ENCODE measurements around the gene ANKRD55. TPM values are rescaled to one million over a fixed set of nuclear protein-coding genes. Genes with fewer than 3 reads are reported as not detected.
A peak's percentile ranks its signal among the peaks of the same experiment; 100 is the strongest.
"Not testable (repeated sequence)": the region's sequence is repeated elsewhere in the genome, so short reads cannot be mapped to it uniquely, and the experiment has no call there.

Gene ANKRD55
- total and polyA plus RNA-seq, 9 donors = 0.05 to 0.25 (median 0.23) TPM; not detected in 6

DNA sequence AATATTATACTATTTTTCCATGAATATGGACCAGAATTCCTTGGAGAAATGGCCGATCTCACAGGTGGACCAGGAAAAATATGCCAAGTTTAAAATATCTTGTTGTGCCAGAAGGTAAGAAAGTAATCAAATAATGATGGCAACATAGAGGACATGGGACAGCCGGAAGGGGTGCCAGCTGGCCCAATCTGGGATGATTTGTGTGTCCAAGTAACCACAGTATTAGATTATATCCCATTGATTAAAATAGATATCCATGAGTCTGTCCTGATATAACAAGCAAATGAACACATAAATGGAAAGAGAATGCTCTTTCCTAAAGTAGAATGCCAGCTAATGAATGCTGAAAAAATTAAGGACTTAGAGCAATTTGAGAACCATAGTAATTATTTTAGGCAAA lies 39.6 kb upstream of the ANKRD55 start:
- Histone ChIP-seq H3K4me1 (ENCODE audit: insufficient read depth) (peaks cover 2% of the 10 kb centered on the region), H3K27ac (no peak overlapping the region), H3K9me3 (no peaks in the 10 kb centered on the region), H3K36me3 (no peaks in the 10 kb centered on the region), H3K27me3 (no peaks in the 10 kb centered on the region), H3K4me3 (no peak overlapping the region)
- TF ChIP-seq POLR2A (IDR thresholded peaks at IDR 0.05) (no peak), EP300 (IDR thresholded peaks at IDR 0.05) (no peak)
- TF ChIP-seq, protein P1, sequence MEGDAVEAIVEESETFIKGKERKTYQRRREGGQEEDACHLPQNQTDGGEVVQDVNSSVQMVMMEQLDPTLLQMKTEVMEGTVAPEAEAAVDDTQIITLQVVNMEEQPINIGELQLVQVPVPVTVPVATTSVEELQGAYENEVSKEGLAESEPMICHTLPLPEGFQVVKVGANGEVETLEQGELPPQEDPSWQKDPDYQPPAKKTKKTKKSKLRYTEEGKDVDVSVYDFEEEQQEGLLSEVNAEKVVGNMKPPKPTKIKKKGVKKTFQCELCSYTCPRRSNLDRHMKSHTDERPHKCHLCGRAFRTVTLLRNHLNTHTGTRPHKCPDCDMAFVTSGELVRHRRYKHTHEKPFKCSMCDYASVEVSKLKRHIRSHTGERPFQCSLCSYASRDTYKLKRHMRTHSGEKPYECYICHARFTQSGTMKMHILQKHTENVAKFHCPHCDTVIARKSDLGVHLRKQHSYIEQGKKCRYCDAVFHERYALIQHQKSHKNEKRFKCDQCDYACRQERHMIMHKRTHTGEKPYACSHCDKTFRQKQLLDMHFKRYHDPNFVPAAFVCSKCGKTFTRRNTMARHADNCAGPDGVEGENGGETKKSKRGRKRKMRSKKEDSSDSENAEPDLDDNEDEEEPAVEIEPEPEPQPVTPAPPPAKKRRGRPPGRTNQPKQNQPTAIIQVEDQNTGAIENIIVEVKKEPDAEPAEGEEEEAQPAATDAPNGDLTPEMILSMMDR (IDR thresholded peaks at IDR 0.05) = no peak
- DNase-seq = no peak
- WGBS, 3 donors = 94 to 98% (median 97%) methylated on average over 2 of the region's 2 CpGs
- intact Hi-C loops (cut with DNase I) = loop anchor here (5.0 to 10.0 kb wide), 4 partner anchors 565 to 952 kb away; no protein-coding TSS in a partner anchor

DNA sequence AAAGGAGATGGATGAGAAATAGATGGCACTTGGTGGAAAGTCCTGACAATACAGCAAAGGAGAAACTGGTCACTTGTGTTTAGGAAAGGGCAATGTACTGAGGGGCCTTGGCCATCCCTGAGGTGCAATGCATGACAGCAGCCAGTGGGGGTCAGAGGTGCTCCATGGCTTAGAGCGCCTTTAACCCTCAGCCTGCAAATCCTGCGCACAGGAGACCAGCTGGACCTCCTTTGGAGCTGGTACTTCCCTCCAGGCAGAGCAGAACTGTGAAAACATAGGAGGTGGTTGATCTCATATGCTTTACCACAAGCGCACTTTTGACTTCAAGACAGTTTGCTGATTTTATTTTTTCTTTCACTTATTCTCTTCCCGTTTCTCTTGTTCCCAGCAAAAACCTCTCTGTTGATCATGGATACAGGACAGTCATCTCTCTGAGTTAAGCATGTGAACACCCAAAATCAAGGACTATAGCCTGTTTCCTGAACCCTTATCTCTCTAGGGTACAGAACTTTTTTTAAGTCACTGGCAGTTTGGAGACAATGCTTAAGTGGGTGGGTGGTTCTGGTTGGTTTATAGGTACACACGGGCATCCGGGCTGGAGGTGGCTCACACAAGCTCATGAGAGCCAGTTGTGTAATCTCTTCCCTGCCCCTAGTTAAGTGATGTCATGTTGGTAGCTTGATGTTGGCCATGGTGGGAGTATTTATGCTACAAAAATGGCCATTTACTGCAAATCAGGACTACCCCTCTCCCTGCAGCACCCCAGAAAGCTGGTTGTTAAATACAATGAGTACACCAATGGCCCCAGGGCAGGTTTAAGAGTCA lies 37.6 kb upstream of the ANKRD55 start:
- TF ChIP-seq EP300 (IDR thresholded peaks at IDR 0.05) (no peak), POLR2A (IDR thresholded peaks at IDR 0.05) (no peak)
- TF ChIP-seq, protein P1 (IDR thresholded peaks at IDR 0.05) = peak; percentile 86 to 92 (median 91)
- Histone ChIP-seq H3K36me3 (no peaks in the 10 kb centered on the region), H3K27ac (no peak overlapping the region), H3K4me3 (no peak overlapping the region), H3K27me3 (no peaks in the 10 kb centered on the region), H3K4me1 (ENCODE audit: insufficient read depth) (peaks cover 2% of the 10 kb centered on the region), H3K9me3 (no peaks in the 10 kb centered on the region)
- peak; percentile 80 to 89 (median 84) for DNase-seq
- intact Hi-C loops (cut with DNase I) = loop anchor here (5.0 to 10.0 kb wide), 4 partner anchors 567 to 954 kb away; no protein-coding TSS in a partner anchor
- WGBS, 3 donors = 38 to 40% (median 39%) methylated on average over 6 of the region's 6 CpGs

DNA sequence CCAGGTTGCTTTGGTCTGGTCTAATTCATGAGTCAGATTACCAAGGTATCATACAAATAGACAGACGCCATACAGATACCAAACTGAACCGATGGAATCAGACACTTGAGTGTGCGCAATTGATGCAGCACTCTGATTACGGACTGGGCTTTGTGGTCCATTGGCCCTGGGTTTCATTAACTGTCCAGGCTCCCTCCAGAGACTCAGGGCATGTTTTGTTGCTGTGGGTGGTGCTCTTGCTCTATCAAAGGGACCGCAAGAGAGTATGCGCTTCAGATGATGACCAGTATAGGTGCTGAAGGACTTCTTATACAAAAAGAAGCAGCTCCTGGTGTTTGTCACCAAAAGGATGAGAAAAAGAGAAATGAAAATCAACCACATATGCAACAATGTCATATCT lies 36.9 kb upstream of the ANKRD55 start:
- TF ChIP-seq POLR2A (IDR thresholded peaks at IDR 0.05) (no peak), EP300 (IDR thresholded peaks at IDR 0.05) (no peak)
- TF ChIP-seq, protein P1 (IDR thresholded peaks at IDR 0.05) = no peak
- H3K27ac ChIP-seq = no peak overlapping the region

DNA sequence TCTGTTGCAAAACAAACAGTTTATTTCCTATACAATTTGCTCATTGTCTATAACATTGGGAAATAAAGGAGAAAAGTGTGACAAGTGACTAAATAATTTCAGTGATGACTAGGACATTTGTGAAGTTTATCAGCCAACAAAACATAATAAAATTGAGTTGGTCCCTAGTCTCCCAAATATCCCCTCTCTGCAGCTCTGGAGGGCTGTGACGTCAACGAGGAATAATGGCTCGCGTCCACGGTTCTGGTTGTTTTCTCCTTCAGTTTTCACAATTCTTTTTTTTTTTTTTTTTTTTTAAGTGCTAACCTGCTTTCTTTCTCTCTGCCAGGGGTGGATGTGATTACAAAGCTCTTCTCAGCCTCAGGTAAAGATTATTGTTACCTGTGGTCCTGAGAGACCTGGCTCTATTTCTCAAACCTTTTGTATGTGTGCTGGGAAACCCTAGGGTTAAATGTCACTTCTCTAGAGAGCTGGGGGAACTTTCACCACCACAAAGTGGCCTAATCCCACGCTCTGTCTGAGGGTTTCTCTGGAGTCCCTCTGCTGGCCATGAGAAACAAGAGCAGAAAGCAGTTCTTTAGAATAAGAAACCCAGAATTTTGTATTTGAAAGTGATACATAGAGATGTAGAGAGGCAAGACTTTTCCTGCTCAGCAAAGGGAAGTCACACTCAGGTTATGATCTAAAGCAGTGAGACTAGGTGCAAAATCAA lies 36.2 kb upstream of the ANKRD55 start:
- Histone ChIP-seq H3K9me3 (no peaks in the 10 kb centered on the region), H3K4me3 (no peak overlapping the region), H3K4me1 (ENCODE audit: insufficient read depth) (peaks cover 2% of the 10 kb centered on the region), H3K27ac (no peak overlapping the region), H3K27me3 (no peaks in the 10 kb centered on the region), H3K36me3 (no peaks in the 10 kb centered on the region)
- TF ChIP-seq POLR2A (IDR thresholded peaks at IDR 0.05) (no peak), EP300 (IDR thresholded peaks at IDR 0.05) (no peak)
- TF ChIP-seq, protein P1 (IDR thresholded peaks at IDR 0.05) = peak; percentile 24 to 64 (median 47)
- intact Hi-C loops (cut with DNase I) = loop anchor here in 1 of 4 donors (10.0 kb wide), 1 partner anchor 955 kb away; no protein-coding TSS in a partner anchor
- peak in 3 of 5 donors; percentile 52 to 68 (median 61) for DNase-seq
- WGBS, 3 donors = 7 to 14% (median 7%) methylated on average over 6 of the region's 6 CpGs

More for the DNA sequence above, 36.9 kb upstream of the ANKRD55 start:
- Histone ChIP-seq H3K4me3 (no peak overlapping the region), H3K27me3 (no peaks in the 10 kb centered on the region), H3K4me1 (ENCODE audit: insufficient read depth) (peaks cover 2% of the 10 kb centered on the region), H3K36me3 (no peaks in the 10 kb centered on the region), H3K9me3 (no peaks in the 10 kb centered on the region)
- intact Hi-C loops (cut with DNase I) = loop anchor here (5.0 to 10.0 kb wide), 4 partner anchors 567 to 955 kb away; no protein-coding TSS in a partner anchor
- WGBS, 3 donors = 92 to 95% (median 94%) methylated on average over 6 of the region's 6 CpGs
- DNase-seq = no peak

DNA sequence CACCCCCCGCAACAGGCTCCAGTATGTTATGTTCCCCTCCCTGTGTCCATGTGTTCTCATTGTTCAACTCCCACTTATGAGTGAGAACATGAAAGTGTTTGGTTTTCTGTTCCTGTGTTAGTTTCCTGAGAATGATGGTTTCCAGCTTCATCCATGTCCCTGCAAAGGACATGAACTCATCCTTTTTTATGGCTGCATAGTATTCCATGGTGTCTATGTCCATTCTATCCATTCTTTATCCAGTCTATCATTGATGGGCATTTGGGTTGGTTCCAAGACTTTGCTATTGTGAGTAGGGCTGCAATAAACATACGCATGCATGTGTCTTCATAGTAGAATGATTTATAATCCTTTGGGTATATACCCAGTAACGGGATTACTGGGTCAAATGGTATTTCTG lies 35.6 kb upstream of the ANKRD55 start:
- H3K4me3 ChIP-seq; DNase-seq; H3K27me3 ChIP-seq; H3K4me1 ChIP-seq (ENCODE audit: insufficient read depth); H3K9me3 ChIP-seq; H3K36me3 ChIP-seq; H3K27ac ChIP-seq: not testable (repeated sequence)
- intact Hi-C loops (cut with DNase I) = loop anchor here in 1 of 4 donors (10.0 kb wide), 1 partner anchor 956 kb away; no protein-coding TSS in a partner anchor
- 90 to 94% (median 92%) methylated on average over 3 of the region's 3 CpGs for WGBS, 3 donors
